GM11168 (cell line): ENCODE data around the gene SERGEF.
"Not testable (repeated sequence)": the region's sequence is repeated elsewhere in the genome, so short reads cannot be mapped to it uniquely, and the experiment has no call there.

Experiments used
- in situ Hi-C: fragments of 300-500 bp; cut with MboI; formaldehyde crosslinking; loops from one replicate; pipeline ENCODE4 v1.12.0; 2022; ENCODE audit warnings: low sequenced_read_pairs; ENCODE audit not compliant: unreplicated experiment

SERGEF gene

DNA sequence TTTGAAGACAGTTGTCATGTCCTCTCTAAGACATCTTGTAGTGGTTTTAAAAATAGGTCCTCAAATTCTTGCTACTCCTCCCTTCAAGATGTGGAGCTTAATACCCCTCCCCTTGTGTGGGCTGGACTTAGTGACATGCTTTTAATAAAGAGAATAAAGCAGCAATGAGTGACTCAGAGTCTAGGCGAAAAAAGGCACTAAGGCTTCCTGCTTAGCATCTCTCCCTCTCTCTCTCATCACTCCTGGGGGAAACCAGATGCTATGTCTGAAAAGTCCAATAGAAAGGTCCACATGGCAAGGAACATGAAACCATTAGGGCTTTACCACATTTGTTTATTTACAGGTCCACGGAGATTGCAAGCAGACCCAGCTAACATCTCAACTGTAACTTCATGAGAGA, 11.7 kb downstream of the SERGEF start:
- in situ Hi-C loops: no loop called here

DNA sequence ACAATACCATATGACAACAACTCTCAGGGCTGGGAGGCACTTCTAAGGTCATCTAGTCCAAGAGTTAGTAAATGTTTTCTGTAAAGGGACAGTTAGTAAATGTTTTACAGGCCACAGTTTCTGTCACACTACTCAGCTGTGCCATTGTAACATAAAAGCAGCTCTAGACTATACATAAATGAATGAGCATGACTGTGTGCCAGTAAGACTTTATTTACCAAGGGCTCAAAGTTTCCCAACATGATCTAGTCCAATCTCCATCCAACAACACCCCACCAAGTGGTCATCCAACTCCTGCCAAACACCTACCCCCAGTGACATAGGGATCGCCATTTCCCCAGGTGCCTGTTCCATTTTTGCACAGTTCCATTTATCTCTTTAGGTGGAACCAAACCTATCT, 12.1 kb downstream of the SERGEF start:
- in situ Hi-C loops: no loop called here

DNA sequence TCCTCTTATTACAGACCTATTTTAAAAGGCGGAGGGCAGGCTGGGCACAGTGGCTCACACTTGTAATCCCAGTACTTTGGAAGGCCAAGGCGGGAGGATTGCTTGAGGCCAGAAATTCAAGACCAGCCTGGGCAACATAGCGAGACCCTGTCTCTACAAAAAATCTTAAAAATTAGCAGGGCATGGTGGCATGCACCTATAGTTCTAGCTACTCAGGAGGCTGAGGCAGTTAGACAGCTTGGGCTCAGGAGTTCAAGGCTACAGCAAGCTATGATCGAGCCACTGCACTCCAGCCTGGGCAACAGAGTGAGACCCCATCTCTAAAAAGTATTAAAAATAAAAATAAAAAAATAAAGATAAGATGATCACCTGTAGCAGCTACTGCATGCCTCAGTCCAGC, 12.7 kb downstream of the SERGEF start:
- in situ Hi-C loops: not testable (repeated sequence)

- in situ Hi-C loops: no loop called here
Observed at GRCh38 chr11:17992916-17993315, 19.9 kb downstream of the SERGEF start.

- in situ Hi-C loops: no loop called here
Observed at GRCh38 chr11:17991783-17992433, 20.9 kb downstream of the SERGEF start.

DNA sequence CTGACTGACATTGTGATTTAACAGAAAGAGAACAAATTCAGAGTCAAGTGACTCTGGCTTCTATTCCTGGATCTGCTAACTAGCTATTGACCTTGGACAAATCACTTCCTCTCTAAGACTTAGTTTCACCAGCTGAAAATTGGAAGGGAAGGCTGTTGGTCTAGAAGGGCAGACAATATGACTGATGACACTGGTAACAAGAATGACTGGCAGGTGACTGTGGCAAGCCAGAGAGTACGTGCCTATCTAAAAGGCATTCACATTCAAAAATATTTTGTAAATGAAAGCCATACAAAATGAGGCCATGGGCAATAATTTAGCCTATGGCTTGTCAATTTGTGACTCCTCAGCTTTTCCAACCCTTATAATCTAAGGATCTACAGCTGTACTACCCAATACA, 23.5 kb downstream of the SERGEF start:
- in situ Hi-C loops: no loop called here

DNA sequence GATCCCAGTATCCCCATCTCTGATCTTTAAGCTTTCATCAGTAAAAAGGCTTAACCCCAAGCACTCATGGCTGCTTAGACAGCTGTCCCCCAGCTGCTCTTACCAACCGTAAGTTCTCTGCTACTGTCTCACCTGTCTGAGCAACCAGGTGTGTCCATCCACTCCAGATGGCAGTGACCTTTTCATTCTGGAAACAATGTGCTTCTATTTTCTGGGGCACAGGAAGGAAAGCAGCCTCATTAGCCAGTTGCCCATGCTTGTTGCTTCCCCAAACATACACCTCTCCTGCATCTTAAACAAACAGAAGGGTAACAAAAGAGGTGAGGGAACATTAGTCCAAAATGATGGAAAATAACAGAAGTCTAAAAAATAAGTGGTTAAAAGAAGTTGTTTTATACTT, 24.4 kb downstream of the SERGEF start:
- in situ Hi-C loops: no loop called here

DNA sequence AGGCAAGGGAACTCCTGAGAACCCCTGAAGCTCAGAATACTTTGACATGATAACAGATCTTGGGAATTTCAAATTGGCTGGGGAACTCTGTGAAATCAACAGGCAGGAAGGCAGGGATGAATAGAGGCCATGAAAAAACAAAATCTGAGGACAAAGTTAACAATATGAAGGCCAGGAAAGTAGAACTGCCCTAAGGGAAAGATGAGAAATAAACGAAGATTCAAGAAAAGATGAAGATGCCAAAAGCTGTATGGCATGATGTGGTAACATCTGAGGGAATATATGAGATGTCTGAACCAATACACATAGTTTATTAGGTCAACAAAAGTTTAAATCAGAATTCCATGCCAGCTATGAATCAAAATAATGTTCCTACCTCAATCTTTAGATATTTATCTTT, 25.0 kb downstream of the SERGEF start:
- in situ Hi-C loops: no loop called here

- in situ Hi-C loops: no loop called here
Observed at GRCh38 chr11:17986711-17987220, 26.1 kb downstream of the SERGEF start.

DNA sequence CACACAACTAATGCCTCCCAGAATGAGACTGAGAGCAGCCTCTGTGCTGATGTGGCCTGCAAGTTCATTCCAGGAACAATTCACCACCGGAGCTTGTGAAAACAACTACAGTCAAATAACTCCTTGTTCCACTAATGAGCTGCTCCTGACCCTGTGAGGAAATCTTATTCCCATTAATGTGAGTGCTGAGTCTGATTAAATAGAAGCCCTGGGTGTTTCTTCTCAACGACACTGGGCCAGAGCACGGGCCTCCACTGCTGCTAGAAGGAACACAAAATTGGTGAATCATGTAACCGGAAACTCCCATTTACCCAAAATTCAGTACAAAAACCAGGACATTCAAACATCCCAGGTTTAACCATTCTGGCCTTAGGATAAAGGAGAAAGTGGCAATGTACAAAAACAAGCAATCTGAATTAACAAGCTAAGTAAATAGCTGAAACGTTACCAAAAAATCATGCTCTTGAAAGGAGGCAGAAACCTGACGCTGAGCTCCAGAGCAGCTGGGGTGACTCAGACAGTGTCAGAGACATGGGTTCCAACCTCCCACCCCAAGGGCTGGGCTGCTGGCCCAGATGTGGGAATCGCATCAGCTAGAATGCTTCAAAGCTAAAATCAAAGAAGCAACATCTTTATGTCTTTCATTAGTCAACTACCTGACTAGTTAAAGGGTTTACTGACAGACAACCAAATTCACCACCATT, 26.7 kb downstream of the SERGEF start:
- in situ Hi-C loops: no loop called here

- in situ Hi-C loops: no loop called here
Observed at GRCh38 chr11:17985517-17985916, 27.3 kb downstream of the SERGEF start.

- in situ Hi-C loops: loop anchor here (5.0 kb wide), 1 partner anchor 251 kb away; the partner anchor contains the start of gene KCNC1
Observed at GRCh38 chr11:17983569-17983968, 29.3 kb downstream of the SERGEF start.

GRCh38 chr11:17979770-17980371, 33.0 kb downstream of the SERGEF start:
- in situ Hi-C loops: loop anchor here (5.0 to 10.0 kb wide), 3 partner anchors 215 to 385 kb away; partner anchors contain the start of gene KCNC1

GRCh38 chr11:17978553-17979287, 34.1 kb downstream of the SERGEF start:
- in situ Hi-C loops: loop anchor here (10.0 kb wide), 2 partner anchors 214 to 384 kb away; no protein-coding TSS in a partner anchor

DNA sequence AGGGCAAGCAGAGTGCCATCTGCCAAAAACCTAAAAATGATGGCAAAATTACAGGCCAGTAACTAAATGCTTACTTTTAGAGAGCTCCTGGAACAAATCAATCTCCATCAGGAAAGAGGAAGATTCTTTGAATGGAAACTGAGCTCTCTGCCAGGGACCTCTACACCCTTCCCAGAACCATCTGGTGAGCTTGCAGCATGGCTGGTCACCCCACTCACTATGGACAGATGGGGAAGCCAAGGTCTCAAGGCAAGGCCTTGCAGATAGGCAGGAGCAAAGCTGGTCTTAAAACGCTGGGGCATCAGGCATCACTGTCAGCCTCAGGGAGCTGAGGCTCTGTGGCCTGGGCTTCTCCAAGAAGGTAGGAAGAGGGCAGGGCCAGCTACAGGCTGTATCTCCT, 36.2 kb downstream of the SERGEF start:
- in situ Hi-C loops: loop anchor here (10.0 kb wide), 2 partner anchors 212 to 382 kb away; no protein-coding TSS in a partner anchor

DNA sequence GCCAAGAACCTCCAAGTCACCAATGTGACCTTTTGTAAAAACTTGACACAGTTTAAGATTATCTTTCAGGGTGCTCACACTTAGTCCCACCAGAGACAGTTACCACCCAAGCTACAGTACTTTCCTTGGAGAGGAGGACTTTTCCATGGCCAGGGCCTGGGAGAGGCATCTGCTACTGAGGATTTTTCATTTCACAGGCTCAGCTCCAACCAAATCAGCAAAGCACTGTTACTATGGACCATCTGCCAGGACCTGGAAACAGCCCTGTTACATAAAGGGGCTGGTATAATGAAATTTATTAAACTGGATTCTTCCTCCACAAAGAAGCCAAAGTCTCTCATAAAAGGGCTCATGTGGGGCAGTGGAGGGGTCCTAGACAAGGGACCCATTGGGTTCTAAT, 38.6 kb downstream of the SERGEF start:
- in situ Hi-C loops: loop anchor here (10.0 kb wide), 2 partner anchors 209 to 379 kb away; no protein-coding TSS in a partner anchor

DNA sequence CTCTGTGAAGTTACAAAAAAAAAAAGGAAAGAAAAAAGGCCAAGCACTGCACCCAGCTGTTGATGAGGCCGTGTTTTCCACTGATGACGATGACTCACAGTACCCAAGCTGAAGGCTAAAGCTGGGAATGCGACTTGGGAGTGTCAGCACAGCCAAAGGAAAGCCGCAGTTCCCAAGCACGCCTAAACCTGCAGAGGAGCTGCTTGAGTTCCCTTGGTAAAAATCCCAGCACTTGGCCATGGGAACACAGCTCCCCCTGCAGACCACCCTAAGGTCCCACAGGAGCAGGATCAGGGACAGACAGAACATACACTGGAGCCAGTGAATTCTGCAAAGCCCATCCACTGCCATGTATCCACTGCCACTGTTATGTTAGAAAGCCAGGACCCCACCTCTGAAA, 39.9 kb downstream of the SERGEF start:
- in situ Hi-C loops: loop anchor here (10.0 kb wide), 2 partner anchors 208 to 378 kb away; no protein-coding TSS in a partner anchor

GRCh38 chr11:17968206-17968605, 44.6 kb downstream of the SERGEF start:
- in situ Hi-C loops: no loop called here

GRCh38 chr11:17967661-17968060, 45.2 kb downstream of the SERGEF start:
- in situ Hi-C loops: no loop called here

DNA sequence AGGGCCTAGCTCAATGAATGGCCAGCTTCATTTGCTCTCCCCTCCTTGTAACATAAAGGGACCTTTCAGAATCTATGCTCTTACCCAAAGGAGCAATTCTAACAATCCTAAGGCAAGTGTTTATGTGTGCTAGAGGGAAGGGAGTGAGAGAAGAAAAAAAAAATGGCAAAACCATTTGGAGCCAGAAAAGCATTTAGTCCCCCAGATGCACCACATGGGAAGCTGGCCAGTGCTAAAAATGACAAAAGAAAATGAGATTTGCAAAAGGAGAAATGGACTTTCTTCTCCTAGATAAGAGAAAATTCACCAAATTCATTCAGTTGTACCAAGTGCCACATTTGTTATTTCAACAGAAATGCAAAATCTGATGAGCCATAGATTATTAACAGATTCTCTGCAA, 52.8 kb downstream of the SERGEF start:
- in situ Hi-C loops: no loop called here
